Endothelial cell (in vitro differentiated cells): ENCODE measurements around the gene HERC2. TPM values are rescaled to one million over a fixed set of nuclear protein-coding genes. Genes with fewer than 3 reads are reported as not detected.

ENCODE experiments used
- DNase-seq: peaks from one replicate; pipeline ENCODE4 v3.0.0; 2021; ENCODE audit warnings: low spot score
- H3K27ac Mint-ChIP-seq: one replicate; pipeline ENCODE4 v1.8.0; 2021; ENCODE audit warnings: mixed read lengths, inconsistent platforms; ENCODE audit not compliant: unreplicated experiment
- H3K27me3 Mint-ChIP-seq: one replicate; pipeline ENCODE4 v1.8.0; 2021; ENCODE audit warnings: mild to moderate bottlenecking, moderate library complexity, mixed read lengths, inconsistent platforms; ENCODE audit not compliant: unreplicated experiment
- H3K36me3 Mint-ChIP-seq: one replicate; pipeline ENCODE4 v1.8.0; 2021; ENCODE audit warnings: mild to moderate bottlenecking, low read depth, mixed read lengths, inconsistent platforms; ENCODE audit not compliant: unreplicated experiment
- H3K4me1 Mint-ChIP-seq: one replicate; pipeline ENCODE4 v1.8.0; 2021; ENCODE audit warnings: mild to moderate bottlenecking, mixed read lengths, inconsistent platforms; ENCODE audit not compliant: unreplicated experiment
- H3K4me3 Mint-ChIP-seq: one replicate; pipeline ENCODE4 v1.8.0; 2021; ENCODE audit warnings: mild to moderate bottlenecking, mixed read lengths, inconsistent platforms; ENCODE audit not compliant: unreplicated experiment
- H3K9me3 Mint-ChIP-seq: one replicate; pipeline ENCODE4 v1.8.0; 2021; ENCODE audit warnings: mixed read lengths, inconsistent platforms; ENCODE audit not compliant: unreplicated experiment
- total RNA-seq: library from RNA; stranded (reverse); fragmentation: NEBNext Ultra II Directional; extraction: Animal tissue kit (Norgen Biotek cat#: 25700); gene quantifications from one replicate; pipeline ENCODE4 v1.2.1, GENCODE V29; 2021; ENCODE audit not compliant: unreplicated experiment
- TF ChIP-seq, protein P1 (sequence below): fragments of 200-600 bp; sonication (generic); IDR thresholded peaks from one replicate; pipeline ENCODE4 v1.5.0; 2021; ENCODE audit warnings: antibody characterized with exemption; ENCODE audit not compliant: unreplicated experiment

The HERC2 gene
- total RNA-seq, 1 donor from 2014 or later, result 84.6 TPM

DNA sequence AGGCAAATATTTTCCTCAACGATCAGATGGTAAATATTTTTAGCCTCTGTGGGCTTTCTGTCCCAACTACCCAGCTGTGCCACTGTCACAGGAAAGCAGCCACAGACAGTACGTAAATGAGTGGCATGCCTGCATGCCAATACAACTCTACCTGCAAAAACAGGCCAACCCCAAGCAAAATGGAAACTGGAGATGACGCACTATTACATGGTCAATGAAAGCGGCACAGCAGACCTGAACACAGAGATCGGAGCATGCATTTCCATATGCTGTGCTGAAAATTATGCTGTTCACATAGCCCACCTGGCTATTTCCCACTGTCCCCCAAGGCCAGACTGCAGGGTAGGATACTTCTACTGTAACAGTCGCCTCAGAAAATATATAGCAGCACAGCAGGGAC, 57.8 kb downstream of the HERC2 start:
- peaks cover 54% of the 10 kb centered on the region for H3K36me3 Mint-ChIP-seq
- H3K4me3 Mint-ChIP-seq, result no peak overlapping the region
- no peak for DNase-seq
- no peaks in the 10 kb centered on the region for H3K4me1 Mint-ChIP-seq
- H3K27me3 Mint-ChIP-seq, result no peaks in the 10 kb centered on the region
- TF ChIP-seq, protein P1, sequence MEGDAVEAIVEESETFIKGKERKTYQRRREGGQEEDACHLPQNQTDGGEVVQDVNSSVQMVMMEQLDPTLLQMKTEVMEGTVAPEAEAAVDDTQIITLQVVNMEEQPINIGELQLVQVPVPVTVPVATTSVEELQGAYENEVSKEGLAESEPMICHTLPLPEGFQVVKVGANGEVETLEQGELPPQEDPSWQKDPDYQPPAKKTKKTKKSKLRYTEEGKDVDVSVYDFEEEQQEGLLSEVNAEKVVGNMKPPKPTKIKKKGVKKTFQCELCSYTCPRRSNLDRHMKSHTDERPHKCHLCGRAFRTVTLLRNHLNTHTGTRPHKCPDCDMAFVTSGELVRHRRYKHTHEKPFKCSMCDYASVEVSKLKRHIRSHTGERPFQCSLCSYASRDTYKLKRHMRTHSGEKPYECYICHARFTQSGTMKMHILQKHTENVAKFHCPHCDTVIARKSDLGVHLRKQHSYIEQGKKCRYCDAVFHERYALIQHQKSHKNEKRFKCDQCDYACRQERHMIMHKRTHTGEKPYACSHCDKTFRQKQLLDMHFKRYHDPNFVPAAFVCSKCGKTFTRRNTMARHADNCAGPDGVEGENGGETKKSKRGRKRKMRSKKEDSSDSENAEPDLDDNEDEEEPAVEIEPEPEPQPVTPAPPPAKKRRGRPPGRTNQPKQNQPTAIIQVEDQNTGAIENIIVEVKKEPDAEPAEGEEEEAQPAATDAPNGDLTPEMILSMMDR, result no peak
- H3K9me3 Mint-ChIP-seq, result no peaks in the 10 kb centered on the region
- H3K27ac Mint-ChIP-seq, result no peak overlapping the region

DNA sequence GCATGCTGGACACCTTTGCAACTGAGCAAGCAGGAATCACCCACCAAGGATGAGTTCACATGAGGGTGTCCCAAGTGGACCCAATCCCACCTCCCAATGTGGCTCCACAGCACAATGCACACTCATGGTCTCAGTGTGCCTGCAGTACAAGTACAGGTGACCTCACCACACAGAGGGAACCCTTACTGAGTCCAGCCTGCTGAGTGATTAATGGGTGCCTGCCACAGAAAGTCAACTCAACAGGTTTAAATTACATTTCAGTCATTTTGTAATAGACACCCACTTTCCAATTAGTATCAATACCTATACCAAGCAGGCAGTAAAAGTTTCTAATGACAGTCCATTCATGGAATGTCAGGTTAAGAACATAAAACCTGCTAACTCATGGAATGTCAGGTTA, 59.5 kb downstream of the HERC2 start:
- no peaks in the 10 kb centered on the region for H3K27me3 Mint-ChIP-seq
- no peak overlapping the region for H3K27ac Mint-ChIP-seq
- TF ChIP-seq, protein P1, result no peak
- no peak for DNase-seq
- H3K4me3 Mint-ChIP-seq, result no peak overlapping the region
- H3K9me3 Mint-ChIP-seq, result no peaks in the 10 kb centered on the region
- H3K36me3 Mint-ChIP-seq, result peaks cover 37% of the 10 kb centered on the region
- no peaks in the 10 kb centered on the region for H3K4me1 Mint-ChIP-seq

DNA sequence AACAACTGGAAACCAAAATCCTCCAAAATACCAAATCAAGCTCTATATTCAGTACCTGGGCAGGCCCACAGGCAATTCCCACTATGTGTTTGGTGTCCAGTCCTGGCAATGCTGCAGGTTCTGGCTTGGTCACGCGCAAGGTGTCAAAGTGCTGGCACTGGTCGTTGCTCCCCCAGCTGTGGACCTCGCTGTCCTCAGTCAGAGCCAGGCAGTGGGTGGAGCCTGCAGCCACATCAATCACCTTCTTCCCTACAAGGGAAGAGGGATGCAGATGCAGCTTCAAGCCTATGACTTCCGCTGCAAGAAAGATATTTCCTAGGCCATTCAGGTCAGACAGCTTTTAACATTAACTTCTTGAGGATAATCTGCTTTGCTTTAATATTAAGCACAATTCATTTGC, 61.3 kb downstream of the HERC2 start:
- DNase-seq, result no peak
- TF ChIP-seq, protein P1, result no peak
- no peaks in the 10 kb centered on the region for H3K27me3 Mint-ChIP-seq
- H3K4me3 Mint-ChIP-seq, result no peak overlapping the region
- H3K4me1 Mint-ChIP-seq, result no peaks in the 10 kb centered on the region
- H3K27ac Mint-ChIP-seq, result no peak overlapping the region
- no peaks in the 10 kb centered on the region for H3K9me3 Mint-ChIP-seq
- peaks cover 41% of the 10 kb centered on the region for H3K36me3 Mint-ChIP-seq

DNA sequence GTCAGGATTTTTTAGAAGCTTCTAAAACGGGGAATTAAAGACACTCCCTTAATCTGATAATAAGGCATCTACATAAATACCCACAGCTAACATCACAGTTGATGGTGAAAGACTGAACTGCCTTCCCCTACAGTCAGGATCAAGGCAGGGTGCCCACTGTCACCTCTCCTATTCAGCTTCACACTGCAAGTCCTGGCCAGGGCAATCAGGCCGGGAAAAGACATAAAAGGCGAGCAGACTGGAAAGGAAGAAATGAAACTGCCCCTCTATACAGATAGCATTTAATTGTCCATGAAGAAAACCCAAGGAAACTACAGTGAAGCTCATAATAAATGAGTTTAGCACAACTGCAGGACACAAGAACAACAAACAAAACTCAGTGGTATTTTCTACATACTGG, 61.7 kb downstream of the HERC2 start:
- no peak overlapping the region for H3K27ac Mint-ChIP-seq
- no peaks in the 10 kb centered on the region for H3K9me3 Mint-ChIP-seq
- DNase-seq, result no peak
- no peak overlapping the region for H3K4me3 Mint-ChIP-seq
- H3K36me3 Mint-ChIP-seq, result peaks cover 45% of the 10 kb centered on the region
- H3K4me1 Mint-ChIP-seq, result no peaks in the 10 kb centered on the region
- TF ChIP-seq, protein P1, result no peak
- no peaks in the 10 kb centered on the region for H3K27me3 Mint-ChIP-seq

DNA sequence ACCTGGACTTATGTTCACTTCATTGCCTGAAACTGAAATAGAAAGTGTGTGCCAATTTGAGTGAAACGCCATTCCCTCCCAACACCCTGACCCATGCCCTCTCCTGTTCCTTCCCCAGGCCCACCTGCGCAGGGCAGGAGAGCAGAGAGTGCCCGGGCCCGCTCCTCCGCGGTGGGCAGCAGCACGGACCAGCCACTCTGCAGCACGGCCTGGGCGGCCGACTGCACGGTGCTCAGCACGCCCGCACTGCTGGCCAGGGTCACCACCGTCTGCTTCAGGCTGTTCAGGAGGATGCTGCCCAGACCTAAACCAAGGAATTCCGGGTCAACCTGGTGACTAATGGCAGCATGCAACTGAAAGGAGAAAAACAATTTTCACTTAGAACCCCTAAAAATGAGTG, 66.0 kb downstream of the HERC2 start:
- Mint-ChIP-seq H3K4me3 (no peak overlapping the region), H3K9me3 (no peaks in the 10 kb centered on the region), H3K27ac (no peak overlapping the region), H3K36me3 (peaks cover 44% of the 10 kb centered on the region), H3K4me1 (no peaks in the 10 kb centered on the region), H3K27me3 (peaks cover 1% of the 10 kb centered on the region)
- TF ChIP-seq, protein P1, result no peak
- no peak for DNase-seq
